Stimulated activated CD4-positive, alpha-beta T cell treated with anti-CD3 and anti-CD28 coated beads, Interleukin-12 subunit alpha, Interleukin-12 subunit beta, amount 100 ng/mL, for 4 hours (primary cell): ENCODE data around the gene LHX4.

Experiments
- DNase-seq: peaks from one replicate; pipeline ENCODE4 v3.0.0-alpha.2; 2020

Gene LHX4

DNA sequence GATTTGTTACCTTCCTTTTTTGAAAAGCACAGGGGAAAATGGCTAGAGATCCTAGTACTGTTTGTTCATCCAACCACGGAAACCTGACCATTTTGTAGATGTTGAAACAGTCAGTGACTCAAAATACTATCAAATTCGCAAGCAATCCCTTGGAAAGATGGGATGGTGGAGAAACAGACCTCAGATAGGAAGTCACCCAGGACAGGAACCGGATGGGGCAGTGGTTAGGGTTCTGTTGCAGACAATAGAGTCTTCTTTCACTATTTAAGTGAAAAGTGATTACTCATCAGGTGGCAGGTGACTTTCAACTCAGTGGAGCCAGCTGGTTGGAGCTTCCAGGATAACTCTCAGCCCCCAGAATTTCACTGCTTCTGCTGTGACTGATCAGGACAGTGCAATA, 17.0 kb downstream of the LHX4 start:
- DNase-seq = no peak

DNA sequence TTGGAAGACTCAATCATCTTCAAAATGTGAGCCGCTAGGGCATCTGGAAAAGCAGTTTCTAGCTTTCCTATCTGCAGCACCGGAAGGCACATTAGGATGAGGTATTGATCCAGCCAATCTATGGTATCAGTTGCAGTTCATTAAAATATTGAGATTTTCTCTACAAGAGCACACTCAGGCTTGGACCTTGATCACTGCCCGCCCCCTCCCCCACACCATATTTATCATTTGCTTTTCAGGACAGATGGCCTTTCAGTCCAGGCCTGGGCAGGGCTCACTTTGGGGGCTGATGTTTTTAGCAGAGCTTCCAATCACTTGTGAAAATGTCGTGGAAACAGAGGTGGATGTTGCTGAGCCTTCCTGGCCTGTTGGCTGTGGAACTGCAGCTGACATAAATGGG, 17.5 kb downstream of the LHX4 start:
- DNase-seq = no peak

DNA sequence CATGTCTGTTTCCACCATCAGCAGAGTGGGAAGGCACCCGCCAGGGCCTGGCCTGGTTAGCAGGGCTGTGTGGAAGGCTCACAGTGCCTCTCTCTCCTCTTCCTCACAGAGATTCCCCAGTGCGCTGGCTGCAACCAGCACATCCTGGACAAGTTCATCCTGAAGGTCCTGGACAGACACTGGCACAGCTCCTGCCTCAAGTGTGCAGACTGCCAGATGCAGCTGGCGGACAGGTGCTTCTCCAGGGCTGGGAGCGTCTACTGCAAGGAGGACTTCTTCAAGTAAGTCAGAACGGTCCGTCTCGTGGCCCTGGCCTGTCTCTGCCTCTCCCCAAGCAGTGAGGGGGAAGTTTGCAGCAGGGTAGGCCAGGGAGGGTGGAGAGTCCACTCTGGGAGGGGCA, 18.1 kb downstream of the LHX4 start:
- no peak for DNase-seq

DNA sequence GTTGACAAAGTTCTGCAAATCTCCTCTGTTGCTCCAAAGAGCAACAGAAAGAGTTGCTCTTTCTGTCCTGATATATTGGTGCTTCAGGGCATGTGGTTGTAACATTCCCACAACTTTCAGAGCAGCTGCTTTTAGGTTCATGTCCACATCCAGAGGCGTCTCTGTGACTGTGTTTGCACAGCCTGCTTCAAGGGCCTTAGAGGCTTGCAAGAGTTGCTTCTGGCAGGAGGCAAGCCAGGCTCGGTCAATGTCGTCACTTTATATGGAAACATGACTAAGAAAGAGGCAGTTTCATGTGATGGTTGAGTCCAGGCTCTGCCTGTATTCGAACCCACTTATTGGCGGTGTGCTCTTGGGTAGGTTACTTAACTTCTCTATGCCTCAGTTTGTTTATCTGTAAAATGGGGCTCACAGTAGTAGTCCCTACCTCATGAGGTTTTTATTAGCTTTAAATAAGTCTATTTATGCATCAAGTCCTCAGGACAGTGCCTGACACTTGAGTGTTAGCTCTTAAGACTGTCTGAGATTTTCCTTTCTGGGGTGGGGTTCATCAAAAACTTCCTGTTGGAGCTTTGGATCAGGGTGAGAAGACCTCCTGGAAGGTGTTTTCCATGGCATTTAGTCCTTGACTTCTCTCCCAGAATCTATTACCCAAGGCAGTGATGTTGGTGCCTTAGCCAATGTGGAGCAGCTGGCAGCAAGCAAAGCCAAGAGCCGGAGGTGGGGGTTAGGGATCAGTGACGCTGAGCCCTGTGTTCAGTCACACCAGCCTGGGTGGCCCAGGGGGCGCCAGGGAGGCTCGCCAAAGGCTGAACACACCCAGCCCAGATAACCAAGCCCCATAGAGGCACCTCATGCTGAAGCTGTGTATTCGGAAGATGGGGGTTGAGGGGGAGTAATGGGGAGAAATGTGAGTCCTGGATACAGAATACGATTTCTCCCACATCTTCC, 18.9 kb downstream of the LHX4 start:
- DNase-seq = no peak

DNA sequence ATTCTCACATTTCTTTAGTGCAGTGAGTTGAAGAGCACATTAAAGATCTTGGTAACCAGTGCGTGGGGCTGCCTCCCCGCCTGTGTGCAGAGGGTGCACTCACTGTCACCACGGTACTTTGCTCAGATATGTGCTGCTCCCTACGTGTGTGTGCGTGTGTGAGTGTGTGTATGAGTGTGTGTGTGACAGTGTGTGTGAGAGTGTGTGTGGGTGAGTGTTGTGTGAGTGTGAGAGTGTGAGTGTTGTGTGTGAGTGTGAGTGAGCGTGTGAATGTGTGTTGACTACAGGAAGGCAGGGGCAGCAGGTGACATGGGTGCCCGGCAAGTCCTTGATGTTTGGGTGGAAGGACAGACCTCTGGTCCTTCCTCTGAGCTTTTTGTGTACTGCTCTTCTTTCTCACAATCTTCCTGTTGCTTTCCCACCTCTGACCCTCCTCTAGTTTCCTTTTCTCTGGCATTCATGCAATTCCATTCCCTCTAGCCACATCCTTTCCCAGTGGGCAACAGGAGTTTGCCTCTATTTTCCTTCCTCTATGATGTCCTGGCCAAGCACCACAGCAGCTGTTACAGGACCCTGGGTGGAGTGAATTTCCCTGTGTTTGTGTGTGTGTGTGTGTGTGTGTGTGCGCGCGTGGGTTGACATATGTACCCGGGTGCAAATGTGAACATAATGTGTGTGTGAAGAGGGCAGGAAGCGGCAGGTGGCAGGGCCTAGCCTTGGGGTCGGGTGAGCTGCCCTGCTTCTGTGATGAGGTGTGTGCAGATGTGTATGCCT, 19.8 kb downstream of the LHX4 start:
- DNase-seq = no peak

DNA sequence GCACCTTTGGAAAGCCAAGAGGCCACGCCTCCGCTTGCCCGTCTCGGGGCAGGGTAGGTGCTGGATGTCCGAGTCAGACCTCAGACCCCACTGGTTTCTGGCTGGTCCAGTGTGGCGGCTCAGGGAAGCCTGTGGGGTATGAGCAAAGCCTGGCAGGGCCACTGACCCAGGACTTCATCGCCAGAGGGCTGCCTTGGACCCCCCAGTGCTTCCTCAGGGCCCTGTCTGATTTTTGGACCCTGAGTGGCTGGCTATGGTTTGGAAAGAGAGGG, 20.4 kb downstream of the LHX4 start:
- no peak for DNase-seq

DNA sequence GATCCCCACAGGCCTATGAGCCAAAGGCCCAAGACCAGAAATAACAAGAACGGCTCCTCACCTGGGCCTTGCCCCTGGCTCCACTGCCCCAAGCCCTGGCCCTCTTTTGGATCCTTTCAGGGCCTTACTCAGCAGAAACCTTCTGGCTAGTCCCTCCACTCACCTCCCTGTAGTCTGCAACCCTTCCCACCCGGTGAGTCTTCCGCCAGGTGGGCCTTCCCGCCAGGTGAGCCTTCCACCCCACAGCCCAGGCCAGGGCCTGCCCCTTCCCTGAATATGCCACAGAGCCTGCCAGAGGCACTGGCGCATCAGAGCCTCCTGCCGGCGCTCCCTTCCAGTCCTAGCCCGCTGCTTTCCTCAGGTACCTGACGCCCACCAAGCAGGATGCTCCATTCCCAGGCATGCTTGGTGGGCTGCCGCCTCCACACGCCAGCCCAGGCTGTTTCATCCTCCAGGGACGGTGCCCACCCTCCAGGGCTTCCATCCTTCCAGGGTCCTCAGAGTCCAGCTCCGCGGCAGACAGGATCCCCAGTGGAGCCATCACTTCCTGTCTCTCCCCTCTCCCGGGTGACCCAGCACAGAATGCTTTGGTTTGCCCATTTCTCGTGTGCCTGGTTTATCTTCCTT, 20.9 kb downstream of the LHX4 start:
- DNase-seq = no peak

DNA sequence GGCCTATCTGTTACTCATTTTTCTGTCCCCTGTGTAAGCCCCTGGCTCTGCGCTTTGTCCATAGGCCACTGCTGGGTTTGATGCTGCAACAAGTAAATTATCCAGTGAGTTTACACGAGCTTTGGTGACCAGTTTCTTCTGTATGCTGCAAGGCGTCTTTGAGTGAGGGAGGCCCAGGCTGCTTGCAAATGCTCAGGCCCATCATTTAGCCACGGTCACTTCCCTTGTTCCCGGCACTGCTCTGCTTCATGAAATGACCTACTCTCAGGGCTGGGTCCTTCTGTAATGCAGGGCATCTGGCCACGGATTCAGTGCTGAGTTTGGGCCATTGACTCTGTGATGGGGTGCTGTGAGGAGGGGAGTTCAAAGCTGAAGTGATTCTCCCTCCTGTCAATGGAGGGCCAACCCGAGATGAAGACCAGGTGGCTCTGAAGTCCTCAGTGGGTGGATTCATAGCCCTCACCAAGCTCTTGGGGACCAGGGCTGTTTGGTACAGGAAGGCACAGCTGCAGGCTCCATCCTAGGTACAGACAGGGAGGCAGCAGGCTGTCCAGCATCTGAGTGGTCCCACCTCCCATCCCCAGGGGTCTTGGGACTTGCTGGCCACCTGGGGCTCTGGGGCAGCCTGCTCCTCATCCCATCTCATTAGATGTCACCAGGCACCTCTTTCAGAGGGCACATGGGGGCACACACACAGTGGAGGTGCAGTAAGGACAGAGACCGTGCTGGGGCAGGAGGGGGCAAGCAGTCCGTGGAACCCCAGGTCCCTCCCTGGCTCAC, 21.7 kb downstream of the LHX4 start:
- no peak for DNase-seq

DNA sequence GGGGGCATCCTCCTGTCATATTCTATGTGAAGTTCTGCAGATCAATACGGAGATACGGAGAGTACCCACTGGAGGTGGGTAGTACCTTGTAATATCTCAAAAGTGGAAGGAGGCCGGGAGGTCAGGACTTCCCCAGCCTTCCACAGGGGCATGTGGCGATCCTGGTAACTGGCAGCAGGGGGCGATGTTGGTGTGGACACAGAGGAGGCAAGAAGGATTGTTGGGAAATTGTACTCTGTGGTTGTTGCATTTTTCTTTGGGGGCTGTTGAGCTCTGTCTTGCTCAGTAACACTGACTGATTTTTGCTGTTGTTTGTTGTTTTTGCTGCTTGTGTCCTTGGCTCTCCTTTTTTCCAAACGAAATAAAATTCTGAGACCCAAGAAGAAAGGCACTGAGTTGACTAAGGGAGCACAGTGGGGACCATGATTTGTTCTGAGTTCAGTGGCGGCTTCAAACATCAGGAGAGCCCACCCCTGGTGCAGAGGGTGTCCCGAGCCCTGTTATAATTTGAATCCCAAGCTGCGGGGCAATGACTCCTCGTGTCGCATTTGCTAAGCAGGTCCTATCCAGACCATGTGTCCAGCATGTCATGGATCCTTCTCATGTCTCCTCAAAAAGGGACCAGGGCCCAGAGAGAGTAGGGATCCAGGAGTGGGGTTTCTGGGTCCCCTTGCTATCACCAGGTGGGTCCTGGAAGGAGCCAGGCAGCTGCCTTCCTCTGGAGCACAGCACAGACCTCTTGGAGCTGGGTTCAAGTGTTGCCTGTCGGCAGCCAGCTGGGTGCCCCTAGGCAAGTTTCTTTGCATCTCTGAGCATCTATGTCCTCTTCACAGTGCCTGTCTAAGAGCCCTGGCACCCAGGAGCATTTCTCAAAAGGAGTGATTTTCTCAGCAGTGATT, 22.8 kb downstream of the LHX4 start:
- DNase-seq = peak; percentile 66

DNA sequence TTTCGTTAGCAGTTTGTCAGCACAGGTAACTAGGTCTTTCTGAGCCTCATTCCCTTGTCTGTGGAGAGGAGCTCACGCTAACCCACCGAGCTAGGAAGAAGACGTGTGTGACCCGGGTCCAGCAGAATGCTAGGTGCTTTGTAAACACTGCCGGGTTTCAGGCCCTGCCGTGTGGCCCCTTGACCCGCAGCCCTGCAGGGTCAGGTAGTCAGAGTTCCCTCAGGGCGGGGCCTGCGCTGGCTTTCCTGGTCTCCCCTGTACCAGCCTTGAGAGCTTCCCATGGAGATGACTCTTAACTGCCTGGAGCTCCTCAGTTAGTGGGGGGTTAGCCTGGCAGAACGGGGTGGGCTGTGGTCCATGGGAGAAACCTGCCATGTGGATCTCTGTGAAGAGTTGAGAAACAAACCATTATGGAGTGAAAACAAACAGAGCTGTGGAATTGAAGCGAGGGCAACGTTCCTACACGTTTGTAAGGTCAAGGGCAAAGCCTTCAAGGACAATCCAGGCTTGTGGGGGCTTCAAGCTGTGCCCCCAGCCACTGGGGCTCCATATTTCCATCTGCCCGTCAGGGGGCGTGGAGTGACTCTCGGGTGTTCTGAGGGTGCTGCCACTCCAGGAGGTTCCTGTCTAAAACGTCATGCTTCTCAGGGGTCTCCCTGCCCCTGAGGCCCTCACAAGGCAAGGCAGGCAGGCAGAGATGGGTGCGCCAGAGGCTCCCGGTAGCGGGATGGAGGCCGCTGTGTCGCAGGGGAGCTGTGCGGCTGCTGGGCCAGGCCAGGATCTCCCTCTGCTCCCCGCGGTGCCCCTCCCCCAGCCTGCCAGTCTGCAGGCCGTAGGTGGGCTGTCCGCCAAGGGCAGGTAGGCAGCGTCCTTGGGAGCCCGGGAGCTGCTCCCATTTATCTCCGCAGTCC, 23.8 kb downstream of the LHX4 start:
- no peak for DNase-seq

DNA sequence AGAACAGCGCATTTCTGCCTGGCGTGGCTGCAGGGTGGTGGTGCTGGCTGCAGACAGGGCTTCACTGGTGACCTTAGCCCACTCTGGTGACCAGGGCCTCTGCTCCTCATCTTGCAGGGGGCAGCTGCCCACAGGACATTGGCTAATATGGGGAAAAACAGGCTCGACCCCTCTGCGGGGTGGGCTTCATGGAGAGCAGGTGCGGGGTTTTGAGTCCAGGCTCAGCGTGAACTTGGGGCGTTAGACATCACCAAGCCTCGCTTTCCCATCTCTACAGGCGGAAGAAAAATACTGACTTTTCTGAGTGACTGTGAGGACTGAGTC, 24.4 kb downstream of the LHX4 start:
- no peak for DNase-seq

DNA sequence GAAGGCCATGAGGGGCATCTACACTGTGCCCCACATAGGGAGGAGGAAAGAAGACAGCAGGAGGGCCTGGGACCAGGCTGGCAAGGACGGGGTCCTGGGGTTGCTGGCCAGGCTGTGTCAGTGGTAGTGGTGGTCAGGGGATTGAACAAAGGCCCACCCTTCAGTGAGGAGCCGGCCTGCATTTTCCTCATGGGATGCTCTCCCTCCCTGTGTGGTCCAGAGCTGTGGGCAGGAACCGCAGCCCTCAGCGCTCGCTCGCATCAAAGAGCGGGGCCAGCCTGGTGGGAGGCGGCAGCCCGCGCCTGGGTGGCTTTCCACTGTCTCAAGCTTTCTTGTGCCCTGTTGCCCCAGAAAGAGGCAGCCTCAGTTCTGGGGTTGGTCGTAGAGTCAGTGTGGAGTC, 24.8 kb downstream of the LHX4 start:
- no peak for DNase-seq

DNA sequence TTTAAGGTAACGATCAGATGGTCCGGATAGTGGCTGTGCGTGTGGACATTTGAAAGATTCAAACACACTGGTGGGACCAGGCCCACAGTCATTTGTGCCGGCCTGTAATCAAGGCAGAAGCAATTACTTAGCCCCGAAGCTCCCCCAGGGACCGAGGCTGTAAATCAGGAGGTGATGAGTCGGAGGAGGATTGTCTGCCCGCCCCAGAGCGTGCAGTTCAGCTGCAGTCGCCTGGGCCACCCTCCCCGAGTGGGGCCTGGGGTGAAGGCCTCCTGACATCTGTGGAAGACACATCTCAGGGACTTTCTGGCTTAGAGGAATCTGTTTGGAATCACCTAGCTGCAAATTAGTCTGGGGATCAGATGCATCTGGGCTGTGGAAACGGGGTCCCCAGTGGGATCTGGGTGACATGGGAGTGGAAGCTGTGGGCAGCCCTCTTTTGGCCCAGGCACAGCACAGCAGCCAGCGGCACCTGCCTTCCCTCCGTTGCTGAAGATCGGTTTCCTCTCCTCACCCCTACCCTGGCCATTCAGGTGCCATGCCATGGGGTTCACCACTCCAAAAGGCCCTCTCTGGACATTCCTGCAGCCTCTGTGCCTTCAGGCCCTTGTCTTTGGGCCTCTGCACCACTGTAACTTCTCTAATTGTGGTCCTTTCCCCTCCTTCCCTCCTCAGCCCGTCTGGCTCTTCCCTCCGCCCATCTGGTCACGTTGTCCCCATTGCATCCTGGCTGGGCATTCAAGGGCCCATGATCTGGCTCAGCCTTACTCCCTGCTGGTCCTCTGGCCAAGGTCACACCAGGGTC, 25.7 kb downstream of the LHX4 start:
- DNase-seq = no peak

DNA sequence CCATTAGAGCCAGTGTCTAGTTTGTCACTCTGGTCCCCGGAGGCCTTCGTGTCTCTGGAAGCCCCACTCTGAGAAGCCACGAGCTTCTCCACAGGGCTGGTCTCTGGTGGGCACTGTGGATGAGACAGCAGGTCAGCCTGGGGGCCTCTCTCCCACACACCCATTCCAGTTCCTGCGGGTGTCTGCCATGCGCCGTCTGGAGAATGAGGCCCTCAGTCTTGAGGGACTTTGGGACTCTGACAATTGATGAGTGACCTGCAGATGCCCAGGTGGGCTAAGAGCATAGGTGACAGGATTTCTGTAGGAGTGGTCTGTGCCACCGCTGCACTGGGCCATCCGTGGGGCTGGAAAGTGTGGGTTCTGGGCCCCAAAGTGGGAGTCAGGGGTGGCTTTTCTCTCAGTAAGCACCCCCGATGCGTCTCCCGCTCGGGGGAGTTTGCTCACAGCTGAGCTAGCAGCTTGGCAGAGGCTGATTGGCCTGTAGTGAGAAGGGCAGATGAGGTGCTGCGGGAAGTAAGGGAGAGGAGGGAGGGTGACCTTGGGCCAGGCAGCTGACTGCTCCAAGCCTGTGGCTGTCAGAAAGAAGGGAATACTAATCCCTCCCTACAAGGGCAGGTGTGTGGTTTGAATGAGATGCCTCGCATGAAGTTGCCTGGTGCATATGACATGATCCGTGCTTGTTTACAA, 26.4 kb downstream of the LHX4 start:
- DNase-seq = no peak

DNA sequence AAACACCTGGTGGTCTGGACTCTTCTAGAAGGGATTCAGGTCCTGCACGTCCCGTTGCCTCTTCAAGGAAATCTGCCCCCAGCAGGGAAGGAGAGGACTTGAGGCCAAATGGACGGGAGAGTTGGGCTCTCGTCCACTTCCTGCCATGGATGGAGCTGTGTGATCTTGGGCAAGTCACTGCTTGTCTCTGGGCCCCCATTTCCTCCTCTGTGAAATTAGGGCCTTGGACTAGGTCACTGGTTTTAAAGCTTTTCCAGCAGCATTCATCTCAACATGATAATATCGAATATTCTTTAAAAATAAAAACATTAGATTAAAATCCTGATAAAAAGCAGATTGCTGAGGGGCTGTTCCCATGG, 26.9 kb downstream of the LHX4 start:
- DNase-seq = no peak

DNA sequence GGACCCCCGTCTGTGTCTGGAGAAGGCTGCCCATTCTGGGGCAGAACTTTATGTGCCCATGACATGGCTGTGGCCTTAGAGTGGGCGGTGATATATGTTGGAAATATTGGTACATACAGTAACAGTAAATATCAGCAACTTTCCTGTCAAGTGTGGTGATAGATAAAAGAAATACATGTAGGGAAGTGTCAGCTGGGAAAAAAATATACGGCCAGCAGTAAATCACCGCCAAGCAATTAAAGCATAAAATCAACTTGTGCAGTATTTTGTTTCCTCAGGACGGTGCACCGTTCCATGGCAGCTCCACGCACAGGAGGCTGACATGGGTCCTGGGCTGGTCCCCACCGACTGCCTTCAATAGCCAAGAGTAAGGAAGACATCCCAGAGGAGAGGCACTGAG, 27.4 kb downstream of the LHX4 start:
- DNase-seq = no peak

DNA sequence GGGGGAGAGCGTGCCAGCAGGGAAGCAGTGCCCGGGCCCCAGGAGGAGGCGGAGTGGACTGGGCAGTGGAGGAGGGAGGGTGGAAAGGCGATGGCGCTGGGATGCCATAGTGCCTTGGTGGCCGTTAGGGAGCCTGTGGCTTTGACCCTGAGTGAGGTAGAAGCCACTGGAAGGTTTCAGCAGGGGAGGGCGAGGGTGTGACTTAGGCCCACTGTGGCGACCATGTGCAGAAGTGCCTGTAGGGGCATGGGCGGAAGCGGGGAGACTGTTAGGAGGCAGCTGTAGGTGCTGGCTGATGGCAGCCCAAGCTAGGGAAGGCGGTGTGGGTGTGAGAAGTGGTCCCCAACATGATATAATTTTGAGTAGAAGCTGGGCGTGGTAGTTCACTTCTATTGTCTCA, 28.2 kb downstream of the LHX4 start:
- no peak for DNase-seq

DNA sequence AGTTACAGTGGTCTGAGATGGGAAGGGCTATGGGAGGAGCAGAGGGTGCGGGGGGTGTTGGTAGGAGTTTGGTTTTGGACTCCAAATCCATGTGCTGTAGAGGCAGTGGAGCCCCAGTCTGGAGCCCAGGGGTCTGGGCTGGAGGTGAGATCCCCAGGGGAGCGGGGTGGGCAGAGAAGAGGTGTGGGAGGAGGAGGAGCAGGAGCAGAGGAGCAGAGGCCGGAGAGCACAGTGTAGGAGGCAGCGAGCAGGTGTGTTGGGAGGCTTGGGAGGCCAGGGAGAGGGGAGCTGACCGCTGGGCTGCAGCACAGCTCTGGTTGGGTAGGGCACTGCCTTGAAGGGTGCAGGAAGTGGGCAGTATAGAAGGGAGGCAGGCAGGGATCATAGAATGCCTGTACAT, 28.9 kb downstream of the LHX4 start:
- no peak for DNase-seq

DNA sequence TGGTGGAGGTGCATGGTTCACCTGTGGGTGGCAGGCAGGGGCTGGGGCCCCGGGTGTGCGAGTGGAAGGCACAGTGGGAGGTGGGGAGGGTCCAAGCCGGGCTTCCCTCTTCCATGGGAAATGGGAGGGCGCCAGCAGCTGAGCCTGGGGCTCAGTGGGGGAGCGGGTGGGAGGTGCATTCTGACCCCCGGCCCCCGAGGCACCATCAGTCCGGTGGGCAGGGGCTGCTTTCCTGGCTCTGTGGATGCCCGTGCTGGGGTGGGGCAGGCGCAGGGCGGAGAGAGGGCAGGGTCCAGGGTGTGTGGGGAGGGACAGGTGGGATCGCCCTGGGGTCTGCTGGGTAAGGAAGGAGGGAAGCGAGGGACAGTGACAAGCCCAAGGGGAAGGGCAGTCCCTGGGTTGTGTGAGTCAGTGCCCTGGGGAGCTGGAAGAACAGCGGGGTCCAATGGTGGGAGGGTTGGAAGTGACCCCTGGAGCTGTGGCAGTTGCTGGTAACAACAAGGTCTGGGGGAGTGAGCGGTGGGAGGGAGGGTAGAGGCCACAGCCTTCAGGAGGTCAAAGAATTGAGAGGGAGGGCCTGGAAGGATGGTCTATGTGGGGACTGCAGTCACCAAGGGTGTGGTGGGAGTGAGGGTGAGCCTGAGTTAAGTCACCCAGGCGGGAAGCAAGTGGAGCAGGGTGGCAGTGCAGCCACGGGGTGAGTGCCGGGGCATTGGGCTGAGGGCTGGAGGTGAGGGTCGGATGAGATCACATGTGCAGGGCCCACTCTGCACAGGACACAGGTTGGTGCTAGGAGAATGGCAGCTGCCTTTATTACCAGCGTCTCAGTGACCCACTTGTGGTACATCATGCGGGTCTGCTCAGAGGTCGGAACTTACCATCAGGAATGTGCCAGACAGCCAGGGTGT, 29.6 kb downstream of the LHX4 start:
- no peak for DNase-seq
